NCI-H2029 (cell line): ENCODE results near the gene LSP1.

Source experiments
- DNase-seq: peaks from one replicate; lab custom pipeline; 2025; lab: John Stamatoyannopoulos, UW

LSP1 gene

DNA sequence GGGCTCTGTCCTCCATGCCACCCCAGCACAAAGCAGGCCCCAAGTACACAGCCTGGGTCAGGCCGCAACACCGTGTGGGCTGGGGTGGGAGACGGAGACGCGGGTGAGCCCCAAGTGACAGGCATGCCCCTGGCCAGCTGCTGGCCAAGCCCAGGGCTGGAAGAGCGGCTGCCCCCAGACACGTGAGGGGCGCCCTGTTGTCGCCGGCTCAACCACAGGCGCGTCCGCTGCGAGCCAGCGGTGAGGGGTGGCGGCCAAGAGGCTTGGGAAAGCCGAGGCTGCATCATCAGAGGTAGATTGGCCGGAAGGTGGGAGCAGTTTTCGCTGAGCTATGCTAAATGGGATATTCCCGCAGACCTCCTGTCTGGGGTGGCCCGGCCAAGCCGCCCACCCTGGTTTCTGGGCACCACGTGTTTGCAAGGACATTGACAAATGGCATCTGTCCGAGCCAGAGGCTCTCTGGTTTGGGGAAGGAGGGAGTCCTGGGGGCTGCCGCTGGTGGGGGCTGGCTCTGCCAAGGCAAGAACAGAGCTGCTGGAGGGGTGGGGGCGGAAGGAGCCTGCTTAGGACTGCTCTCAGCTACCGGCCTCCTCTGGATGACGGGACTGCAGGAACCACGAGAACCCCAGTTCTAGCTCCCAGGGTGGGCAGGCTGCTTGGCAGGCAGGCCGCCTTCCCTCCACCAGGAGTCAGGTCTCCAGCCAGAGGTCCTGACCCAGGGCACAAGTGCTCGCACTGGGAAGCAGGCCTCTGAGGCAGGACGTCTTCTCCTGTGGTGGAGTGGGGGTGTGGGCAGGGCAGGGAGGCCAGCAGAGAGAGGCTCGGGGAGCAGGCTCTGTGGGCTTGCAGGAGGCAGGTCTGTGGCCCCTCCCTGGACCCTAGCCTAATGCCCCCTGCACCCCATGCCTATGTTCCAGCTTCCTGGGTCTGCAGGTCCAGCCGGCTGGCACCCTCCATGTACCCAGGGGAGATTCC, 38.3 kb downstream of the LSP1 start:
- no peak for DNase-seq

DNA sequence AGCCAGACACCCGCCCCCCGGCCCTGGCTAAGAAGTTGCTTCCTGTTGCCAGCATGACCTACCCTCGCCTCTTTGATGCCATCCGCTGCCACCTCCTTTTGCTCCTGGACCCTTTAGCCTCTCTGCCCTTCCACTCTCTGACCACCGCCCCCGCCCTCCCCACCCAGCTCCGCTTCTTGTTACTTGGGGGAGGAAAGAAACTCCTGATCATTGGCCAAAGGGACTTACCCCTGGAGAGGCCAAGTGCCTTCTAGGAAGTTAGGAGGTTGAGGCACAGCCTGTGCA, 38.9 kb downstream of the LSP1 start, which contains the start of gene PRR33:
Gene PRR33 (minus strand): TSS at position 65 of the 285 bp plus-strand sequence. CDS start 1,311 bp downstream, outside the sequence.
- DNase-seq: no peak

DNA sequence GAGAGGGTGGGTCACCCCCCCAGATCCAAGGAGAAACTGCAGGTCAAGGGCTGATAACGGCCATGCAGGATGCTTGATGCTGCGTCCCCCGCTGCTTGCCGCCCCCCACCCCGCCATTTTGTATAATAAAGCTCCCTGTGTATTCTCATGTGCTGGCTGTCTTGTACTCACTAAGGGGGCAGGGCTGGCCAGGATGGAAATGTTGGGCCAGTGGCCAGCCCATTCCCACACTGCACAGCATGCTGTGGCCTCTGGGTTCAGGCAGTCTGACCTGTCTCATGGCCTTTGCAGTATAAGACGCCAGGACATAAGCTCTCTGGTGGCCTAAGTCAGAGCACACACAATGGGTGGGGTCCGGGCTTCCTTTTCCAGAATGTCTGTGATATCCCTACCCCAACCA, 39.2 kb downstream of the LSP1 start:
- no peak for DNase-seq

DNA sequence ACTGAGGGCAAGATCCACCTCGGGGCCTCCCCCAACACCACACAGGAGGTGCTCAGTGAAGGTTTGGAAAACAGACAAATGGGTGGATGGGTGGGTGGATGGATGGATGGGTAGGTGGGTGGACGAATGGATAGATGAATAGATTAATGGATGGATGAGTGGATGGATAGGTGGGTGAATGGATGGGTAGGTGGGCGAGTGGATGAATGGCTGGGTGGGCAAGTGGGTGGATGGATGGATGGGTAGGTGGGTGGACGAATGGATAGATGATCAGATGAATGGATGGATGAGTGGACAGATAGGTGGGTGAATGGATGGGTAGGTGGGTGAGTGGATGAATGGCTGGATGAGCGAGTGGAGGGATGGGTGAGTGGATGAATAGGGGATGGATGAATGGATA, 39.7 kb downstream of the LSP1 start:
- DNase-seq: no peak

GRCh38 chr11:1893581-1894359, 40.9 kb downstream of the LSP1 start:
- no peak for DNase-seq

GRCh38 chr11:1894759-1895158, 41.9 kb downstream of the LSP1 start:
- no peak for DNase-seq

- no peak for DNase-seq
Measured at GRCh38 chr11:1896468-1896867, 43.6 kb downstream of the LSP1 start.

GRCh38 chr11:1896923-1897322, 44.0 kb downstream of the LSP1 start:
- DNase-seq: no peak

- DNase-seq: no peak
Measured at GRCh38 chr11:1899090-1899489, 46.2 kb downstream of the LSP1 start.

- no peak for DNase-seq
Measured at GRCh38 chr11:1899686-1900085, 46.8 kb downstream of the LSP1 start.

DNA sequence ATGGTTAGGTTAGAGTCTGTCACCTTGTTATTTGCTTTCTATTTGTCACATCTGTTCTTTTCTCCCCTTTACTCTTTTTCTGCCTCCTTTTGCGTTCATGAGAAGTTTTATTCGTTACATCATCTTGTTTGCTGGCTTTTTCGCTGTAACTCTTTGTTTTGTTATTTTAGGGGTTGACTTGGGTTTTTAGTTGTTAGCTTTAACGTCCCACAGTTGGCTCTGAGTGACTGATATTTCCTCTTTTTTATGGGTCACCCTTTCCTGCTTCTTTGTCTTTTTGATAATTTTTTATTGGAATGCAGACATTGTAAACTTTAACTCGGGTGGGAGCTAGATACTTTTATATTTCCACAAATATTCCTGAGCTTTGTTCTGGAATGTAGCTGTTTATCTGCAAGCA, 53.3 kb downstream of the LSP1 start:
- DNase-seq: no peak

DNA sequence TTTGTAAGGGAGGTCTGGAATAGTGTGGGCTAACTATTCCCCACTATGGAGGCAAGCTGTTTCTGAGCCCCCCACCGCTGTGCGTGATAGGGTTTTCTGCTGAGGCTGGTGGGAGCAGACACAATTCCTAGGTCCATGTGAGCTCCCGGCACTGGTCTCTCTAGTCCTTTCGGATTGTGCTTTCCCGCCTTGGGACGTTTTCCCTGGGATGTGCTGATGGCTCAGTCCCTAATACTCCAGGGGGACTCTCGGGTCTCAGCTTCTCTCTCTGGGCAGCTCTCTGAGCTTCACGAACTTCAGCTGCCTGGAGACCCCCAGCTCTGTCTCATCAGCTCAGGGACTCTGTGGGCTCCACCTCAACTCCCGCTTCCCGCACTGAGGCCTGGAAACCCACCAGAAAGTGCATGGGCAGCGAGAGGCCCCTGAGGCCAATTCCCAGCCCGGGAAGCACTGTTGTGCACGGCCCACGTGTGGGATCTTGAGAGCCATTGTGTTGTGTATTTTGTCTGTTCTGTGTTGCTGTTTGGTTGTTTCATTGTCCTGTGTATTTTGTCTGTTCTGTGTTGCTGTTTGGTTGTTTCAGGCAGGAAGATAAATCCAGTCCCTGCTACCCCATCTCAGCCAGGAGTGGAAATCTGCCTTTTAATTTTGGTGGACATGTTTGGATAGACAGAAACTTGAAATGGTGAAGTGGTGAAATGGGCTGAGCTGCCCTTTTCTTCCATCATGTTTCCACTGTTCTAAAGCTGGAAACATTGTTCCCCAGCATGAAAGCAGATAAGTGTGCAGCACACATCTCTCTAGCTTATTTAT, 53.9 kb downstream of the LSP1 start:
- no peak for DNase-seq

DNA sequence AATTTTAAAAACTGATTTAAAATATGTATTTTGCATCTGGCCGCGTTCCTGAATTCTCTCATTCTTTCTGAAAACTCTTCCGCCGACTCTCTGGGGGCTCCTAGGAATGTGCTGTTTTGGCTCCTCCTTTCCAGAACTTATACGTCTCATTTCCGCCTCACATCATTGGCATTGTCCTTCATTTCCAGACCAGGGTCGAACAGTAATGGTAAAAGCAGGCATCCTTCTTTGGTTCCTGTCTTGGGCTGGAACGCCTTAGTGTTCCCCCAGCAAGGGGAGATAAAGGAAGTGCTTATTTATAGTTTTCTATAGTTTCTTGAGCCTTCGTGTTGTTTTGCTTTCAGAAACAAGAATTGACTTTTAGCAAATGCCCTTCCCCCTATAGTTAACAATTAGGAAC, 55.7 kb downstream of the LSP1 start:
- no peak for DNase-seq

DNA sequence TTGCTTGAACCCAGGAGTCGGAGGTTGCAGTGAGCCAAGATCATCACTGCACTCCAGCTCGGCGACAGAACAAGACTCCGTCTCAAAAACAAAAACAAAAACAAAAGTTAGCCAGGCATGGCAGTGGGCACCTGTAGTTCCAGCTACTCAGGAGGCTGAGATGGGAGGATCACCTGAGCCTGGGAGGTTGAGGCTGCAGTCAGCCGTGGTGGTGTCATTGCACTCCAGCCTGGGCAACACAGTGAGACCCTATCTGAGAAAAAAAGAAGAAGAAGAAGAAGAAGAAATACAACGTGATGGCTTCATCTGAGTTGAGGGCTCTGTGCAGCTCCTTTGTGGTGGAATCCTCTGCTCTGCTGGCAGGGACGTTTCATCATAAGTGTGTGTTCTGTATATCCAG, 56.6 kb downstream of the LSP1 start:
- no peak for DNase-seq

DNA sequence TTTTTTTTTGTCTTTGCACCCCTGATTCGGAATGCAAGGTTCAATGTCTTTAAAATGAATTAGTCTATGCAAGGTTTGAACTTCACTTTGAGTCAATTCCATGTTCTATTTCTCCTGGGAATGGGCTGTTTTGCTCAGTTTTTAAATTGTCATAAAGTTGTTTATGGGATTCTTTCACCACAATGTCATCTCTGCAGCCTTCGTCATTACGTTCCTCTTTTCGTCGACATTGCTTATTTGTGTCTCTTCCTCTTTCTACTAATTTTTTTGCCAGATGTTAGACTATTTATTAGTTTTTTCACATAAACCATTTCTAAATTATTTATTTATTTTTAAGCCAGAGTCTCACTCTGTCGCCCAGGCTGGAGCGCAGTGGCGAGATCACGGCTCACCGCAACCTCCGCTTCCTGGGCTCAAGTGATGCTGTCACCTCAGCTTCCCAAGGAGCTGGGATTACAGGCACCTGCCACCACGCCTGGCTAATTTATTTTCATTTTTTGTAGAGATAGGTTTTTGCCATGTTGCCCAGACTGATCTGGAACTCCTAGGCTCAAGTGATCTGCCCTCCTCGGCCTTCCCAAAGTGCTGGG, 59.5 kb downstream of the LSP1 start:
- DNase-seq: no peak

DNA sequence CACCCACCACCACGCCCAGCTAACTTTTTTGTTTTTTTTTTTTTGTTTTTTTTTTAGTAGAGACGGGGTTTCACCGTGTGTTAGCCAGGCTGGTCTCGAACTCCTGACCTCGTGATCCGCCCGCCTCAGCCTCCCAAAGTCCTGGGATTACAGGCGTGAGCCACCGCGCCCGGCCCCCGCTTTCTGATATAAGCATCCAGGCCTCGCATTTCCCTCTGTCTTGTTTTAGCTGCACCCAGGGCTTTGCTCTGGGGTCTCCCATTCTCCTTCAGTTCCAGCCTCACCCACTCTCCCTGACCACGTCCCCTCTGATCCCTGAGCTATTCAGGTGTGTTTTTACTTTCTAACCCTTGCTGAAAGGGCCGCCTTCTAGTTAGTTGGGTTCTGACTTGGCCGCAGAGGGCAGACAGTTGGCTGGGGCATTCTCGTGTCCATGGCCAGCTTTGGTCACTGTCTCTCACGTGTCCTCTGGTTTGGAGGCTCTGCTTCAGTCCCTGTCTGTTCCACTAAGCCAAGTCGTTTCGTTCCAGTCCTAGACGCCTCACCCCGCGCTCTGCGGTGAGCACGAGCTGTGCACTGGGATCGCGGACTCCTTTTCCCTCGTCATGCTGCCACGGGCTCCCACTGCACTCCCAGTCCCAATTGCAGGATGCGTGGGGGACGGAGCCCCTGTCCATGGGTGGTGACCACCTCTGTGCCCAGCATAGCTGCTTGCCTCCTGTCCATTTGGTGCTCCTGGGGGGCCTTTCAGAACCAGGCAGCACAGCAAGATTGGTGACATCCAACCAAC, 60.6 kb downstream of the LSP1 start:
- DNase-seq: no peak

DNA sequence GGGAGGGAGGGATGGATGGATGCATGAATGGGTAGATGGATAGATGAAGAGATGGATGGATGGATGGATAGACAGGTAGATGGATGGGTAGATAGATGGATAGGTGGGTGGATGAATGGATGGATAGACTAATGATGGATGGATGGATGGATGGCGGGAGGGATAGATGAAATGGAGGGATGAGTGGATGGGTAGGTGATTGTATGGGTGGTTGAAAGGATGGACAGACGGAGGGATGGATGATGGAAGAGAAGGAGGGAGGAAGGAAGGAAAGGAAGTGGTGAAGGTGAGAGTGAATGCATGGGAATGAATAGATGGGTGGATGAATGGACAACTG, 62.9 kb downstream of the LSP1 start:
- no peak for DNase-seq

DNA sequence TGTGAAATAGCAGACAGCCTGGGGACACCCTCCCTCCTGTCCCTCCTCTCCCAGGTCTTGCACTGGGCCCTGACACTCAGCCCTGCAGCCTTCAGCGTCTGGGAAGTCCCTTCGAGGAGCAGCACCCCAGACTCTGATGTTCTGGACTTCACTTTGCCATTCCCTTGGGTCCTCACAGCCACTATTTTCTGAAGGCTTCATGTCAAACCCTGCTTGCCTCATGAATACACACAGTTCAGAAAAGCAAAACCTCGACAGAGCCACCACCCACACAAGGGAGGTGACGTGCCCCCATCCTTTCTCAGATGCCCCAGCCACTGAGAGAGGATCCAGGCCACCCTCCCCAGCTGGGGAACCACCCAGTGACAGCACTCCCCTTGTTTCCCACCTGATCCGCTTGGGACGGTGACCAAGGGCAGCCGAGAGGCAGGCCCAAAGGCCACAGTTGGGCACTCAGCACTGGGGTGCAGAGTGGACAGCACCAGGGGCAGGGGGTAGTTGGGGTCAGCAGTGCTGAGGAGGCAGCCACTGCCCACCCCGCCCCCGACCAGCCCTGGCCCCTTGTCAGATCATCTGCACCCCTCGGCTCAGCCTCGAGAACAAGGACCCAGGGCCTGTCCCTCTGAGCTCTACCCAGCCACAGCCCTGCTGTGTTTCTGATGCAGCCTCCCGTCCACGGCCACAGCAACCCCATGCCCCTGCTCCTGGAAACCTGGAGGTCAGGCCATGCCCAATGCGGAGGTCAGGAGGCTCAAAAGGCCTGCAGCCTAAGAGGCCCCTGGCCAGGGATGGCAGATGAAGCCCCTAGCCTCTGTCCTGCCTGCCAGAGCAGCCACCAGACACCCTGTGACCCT, 63.5 kb downstream of the LSP1 start:
- no peak for DNase-seq

DNA sequence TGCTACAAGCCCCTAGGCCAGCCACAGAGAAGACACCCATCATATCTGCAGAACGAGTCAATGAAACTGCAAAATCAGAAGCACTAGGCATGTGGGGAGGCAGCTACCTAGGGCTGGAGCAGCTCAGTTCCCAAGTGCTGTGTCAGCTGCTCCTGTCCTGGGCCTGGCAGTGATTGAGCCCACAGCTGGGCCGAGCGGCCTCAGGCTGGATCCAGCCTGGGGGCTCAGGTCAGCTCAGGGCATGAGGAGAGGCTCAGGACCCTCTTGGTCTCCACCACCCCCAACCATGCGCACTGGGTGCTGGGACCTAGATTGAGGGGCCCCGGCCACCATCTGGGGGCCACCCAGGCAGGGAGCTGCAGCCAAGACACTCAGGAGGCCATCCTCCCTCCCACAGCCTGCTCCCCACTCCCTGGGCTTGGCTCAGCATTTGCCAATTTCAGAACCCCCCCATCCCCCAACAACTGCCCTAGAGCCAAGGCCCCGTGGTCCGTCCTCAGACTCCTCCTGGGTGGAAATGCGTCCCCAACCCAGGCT, 64.2 kb downstream of the LSP1 start:
- DNase-seq: no peak
